Limb (tissue), 2 donors: Measurements from ENCODE around the gene RASGRF1.

ENCODE experiments used
- DNase-seq, 2 donors: peaks; one replicate each; pipeline ENCODE4 v3.0.0-alpha.2; 2016; ENCODE audit errors: extremely low spot score in 2 of 2

RASGRF1 gene

DNA sequence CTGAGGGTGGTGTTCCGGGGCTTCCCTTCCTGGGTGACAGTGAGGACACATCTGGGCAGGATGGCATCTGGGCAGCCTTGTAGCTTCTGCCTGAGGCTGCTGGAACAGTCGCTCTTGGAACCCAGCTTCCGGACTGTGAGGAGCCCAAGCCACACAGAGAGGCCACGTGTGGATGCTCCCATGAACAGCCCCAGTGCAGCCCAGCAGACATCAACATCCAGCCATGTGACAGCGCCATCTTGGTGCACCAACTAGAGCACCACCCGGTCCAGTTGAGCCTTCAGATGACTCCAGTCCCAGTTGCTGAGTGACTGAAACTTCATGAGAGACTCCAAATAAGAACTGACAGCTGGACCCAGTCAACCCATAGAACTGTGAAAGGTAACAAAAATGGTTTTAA is 130.3 kb downstream of the RASGRF1 start:
- DNase-seq, result no peak

DNA sequence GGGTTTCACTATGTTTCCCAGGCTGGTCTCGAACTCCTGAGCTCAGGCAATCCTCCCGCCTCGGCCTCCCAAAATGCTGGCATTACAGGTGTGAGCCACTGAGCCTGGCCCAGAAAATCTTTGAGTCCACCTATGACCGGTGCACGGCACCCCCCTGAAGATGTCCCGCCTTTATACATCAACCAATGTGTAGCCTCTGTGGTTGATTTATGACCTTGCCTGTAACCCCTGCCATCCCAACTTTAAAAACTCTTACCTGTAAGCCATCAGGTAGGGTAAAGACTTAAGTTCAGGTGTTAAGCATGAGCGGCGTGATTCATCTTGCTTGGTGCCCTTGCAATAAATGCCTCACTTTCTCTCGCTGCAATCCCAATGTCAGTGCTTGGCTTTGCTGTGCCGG is 131.2 kb downstream of the RASGRF1 start:
- DNase-seq, result no peak

DNA sequence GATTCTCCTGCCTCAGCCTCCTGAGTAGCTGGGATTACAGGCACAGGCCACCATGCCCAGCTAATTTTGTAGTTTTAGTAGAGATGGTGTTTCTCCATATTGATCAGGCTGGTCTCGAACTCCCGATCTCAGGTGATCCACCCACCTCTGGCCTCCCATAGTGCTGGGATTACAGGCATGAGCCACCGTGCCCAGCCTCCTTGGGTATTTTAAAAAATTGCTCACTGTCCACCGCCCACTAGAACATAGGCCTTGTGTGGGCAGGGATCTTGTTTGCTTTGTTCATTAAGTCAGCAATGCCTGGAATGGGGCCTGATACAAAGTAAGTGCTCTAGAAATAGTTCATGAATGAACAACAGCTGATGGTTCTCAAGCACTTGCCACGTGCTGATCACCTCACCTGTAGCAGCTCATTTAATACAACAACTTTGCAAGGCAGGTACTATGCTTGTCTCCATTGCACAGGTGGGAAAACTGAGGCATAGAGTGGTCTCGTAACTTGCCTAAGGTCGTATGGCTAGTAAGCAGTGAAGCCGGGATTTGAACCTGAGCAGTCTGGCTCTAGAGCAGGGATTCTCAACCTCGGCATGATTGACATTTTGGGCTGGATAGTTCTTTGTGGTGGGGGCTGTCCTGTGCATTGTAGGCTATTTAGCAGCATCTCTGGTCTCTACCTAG is 133.0 kb downstream of the RASGRF1 start:
- DNase-seq, result no peak

DNA sequence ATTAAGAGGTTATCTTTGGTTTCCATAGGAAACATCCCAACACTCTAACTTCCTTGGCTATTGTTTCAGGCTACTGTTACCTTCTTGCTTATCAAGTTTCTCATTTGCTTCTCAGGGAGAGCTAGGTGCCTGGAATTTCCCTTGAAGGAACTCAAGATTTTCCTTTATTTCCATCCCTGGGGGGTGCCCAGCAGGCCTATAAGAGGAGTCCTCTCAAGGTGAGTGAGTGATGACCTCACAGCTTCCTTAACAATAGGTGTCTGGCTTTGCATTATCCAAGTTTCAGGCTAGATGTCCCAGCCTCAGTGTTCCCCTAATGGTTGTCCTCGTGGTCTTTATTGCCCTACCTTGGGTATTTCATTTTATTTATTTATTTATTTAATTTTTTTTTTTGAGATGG is 133.6 kb downstream of the RASGRF1 start:
- DNase-seq, result no peak

DNA sequence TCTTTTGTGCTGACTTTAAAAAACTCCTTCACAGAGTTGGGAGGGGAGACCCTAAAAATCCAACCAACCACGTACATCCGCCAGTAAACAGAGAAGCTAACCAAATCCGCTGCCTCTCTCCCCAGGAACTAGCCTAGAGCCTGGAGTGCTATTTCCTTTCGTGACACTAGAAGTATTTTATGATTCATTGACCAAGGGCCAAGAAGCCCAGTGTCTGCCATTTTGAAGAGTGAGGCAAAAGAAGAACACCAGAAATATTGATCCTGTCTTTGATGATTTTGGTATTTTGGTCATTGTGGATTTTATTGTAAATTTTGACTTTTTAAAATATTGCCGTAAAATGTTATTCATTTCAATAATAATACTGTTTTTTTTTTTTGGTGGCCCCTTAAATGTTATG is 135.2 kb downstream of the RASGRF1 start:
- no peak for DNase-seq

DNA sequence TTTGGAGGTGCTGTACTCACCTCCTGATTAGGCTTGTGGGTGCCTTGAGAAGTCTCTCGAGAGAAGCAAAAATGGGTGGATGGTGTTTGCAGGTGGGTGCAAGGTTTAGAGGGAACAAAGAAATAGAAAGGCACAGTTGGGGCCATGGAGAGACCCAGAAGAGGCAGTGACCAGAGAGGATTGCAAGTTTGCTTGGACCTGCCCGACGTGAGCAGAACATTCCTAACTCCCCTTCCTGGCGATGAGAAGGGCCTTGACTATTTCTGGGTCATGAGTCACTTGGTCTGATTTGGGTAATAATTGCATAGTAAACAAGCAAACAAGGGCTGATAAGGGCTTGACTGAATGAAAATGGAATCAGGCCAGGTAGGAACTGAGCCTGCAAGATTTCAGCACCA is 138.7 kb downstream of the RASGRF1 start:
- no peak for DNase-seq

DNA sequence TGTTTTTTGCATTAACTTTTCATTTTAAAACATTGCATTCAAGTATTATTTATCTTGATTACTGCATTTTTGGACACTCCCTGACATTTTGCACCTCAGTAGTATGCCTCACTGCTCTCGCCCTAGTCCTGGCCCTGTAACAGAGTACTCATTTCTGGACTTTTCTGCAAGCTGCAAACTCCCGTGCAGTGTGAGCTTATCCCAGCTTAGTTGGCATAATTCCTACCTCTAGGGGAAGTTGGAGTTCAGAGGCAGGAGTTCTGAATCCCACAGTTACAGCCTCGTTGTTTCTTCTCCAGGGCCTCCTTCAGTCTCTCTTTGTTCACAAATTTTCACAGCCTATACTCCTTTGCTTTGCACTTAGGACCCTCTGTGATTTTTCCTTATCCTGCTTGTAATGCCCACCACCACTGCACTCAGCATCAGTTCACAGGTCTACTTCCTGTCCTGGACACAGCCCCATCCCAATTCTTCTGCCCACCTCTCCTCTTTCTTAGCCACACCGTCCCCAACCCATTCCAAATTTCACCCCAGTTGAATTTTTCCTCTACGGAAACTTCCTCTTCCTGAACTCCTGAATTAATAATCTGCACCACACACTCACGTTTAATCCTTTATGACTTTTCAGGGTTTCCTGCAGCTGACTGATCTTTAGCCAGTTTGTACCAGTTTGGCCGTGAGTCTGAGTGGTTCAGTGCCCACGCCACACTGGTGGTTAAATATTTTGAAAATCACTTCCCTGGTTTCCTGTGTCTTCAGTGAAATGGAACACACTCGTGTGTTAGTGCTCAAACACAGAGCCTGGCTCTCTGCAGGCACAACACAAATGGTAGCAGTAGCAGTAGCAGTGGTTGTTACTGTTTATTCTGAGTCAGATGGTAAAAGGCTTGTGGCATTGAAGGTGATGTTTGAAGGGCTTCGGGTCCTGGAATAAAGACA is 139.4 kb downstream of the RASGRF1 start:
- DNase-seq, result peak in 1 of 2 donors; percentile 40

DNA sequence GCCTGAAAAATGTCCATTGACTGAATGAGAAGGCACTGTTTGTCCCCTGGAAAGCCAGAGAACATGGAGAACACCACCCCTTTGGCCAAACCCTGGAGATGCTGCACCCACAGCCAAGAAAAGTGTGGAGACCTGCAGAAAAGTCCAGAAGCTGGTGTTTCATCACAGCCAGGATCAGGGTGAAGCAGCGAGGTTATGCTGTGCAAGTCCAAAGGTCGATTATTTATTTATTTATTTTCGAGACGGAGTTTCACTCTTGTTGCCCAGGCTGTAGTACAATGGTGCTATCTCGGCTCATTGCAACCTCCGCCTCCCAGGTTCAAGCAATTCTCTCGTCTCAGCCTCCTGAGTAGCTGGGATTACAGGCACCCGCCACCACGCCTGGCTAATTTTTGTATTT is 140.2 kb downstream of the RASGRF1 start:
- no peak for DNase-seq

DNA sequence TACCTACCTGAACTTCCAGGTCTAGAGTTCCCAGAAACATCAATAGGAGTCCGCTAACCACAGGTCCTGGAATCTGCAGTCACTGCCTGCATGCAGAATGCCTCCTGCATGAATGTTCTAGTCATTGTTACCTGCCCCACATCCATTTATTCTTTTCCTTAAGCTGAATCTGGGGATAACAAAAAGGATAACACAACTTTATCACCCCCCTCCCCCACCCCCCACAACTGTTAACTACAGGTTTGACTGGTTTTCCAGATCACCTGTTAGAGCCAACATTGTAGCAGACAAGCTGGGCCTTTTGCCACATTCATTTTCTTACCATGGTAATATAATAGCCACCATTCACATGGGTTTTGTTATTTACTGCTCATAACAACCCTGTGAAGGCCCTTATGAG is 141.1 kb downstream of the RASGRF1 start:
- DNase-seq, result no peak

DNA sequence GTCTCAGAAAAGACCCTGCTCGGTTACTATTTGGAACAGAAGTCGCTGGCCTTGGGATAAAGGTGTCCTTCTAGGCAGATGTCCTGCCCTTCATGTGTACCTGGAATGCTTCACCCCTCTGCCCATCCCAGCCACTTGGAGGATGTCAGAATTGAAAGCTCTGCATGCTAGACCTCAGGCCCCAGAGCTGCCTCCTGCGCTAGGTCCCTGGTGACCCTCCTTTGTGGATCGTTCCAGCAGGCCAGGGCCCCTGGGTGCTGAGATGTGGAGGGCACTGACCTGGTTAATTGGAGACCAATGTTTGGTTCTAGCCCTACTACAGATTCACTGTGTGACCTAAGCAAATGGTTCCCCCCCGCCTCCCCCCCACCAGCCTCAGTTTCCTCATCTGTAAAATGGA is 143.1 kb downstream of the RASGRF1 start:
- no peak for DNase-seq

DNA sequence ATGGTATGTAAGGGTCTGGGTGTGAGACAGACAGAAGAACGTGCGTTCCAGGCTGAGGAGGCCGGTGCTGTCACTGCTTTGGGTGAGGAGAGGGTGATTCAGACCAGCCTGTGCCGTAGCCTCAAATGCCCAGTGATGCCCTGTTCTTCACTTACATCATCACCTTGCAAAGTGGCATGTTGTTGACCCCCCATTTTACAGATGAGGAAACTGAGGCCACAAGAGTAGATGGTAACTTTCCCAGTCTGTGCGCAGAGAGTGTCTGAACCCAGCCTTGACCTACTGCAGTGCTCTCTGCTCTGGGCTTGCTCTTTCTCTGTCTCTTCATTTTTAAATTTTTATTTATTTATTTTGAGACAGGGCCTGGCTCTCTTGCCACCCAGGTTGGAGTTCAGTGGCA is 144.1 kb downstream of the RASGRF1 start:
- no peak for DNase-seq

DNA sequence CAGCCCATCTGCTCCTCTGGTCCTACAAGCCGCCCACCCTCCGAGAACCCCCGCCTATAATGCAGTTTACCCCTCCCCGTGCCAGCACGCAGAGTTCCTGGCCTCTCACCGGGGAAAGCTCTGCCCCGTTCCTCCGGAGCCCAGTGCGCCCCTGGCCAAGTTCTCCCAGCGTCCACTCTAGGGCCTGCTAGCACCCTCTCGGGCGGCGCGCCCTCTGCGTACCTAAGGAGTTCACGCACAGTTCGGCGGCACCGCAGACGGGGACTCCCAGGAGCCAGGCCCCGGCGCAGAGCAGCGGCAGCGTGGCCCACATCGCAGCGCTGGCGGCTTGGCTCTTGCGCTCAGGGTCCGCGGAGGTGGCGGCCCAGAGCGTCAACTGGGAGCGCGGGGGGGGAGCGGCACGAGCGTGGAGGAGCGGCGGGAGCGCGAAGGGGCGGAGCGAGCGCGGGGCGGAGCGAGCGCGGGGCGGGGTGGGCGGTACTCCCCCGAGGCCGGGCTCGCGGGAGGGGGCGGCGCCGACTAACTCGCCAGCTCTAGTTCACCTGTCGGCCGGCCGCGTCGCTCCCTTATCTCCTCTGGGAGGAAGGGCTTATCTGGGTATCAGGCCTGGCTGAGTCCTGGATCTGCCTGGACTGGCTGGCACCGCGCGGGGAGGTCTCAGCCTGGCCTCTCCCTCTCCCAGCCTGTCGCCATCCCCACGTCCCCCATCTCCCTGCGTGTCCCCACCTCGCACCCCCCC is 145.7 kb downstream of the RASGRF1 start, which contains the start of gene CTSH:
CTSH (minus strand) TSS at position 378 of the 739 bp plus-strand sequence; CDS start at position 313, 65 bp downstream.
- peak; percentile 15 to 69 for DNase-seq

DNA sequence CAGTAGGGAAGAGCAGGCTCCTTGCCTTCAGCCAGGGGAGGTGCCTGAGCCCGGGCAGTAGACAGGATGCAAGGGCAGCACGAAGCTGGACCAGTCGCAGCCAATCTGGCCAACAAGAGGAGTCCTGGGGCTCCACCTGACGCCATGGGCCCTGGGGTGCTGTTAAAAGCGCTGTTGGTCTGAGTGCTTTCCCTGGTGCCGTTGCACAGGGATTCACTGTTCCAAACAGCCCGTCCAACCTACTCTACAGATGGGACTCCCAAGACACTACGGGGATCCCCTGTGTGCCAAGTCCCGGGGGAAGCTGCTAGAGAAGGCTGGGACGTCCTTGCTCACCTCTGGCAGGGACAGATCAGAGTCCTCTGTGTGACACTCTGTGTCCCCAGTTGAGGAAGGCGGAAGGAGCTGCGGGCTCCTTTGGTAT is 146.4 kb downstream of the RASGRF1 start:
- DNase-seq, result no peak

DNA sequence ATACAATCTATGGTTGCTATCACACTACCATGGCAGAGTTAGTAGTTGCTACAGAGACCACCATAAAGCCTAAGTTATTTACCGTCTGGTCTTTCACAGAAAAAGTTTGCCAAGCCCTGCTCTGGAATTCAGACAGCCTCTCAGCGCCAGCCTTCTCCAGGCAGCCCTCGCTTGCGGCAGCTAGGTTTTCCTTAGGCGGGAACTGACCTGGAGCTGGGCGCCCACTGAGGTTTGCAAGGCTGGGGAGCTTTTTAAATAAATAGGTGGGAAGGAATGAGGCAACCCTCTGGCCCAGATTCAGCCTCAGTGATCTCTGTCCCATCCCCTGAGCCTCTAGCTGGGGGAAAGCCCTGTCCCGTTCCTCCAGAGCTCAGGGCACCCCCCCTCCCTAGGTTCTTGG is 146.9 kb downstream of the RASGRF1 start:
- DNase-seq, result no peak

DNA sequence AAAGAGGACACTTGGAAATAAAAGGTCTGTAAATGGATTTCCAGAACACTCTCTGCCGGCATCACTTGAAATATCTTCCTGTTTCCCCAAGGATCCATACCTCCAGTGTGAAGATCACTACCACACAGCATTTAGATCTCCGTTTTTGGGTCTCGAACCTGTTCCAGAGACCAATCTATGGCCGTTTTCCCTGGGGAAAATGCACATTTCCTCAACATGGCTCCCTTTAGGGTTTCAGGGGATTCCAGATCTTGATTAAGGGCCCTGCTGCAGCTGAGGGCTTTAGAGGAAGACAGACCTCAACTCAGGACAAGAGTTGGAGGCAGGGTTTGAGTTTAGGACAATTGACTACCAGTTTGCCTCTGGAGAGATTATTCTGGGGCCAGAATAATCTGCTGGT is 147.8 kb downstream of the RASGRF1 start:
- DNase-seq, result no peak

DNA sequence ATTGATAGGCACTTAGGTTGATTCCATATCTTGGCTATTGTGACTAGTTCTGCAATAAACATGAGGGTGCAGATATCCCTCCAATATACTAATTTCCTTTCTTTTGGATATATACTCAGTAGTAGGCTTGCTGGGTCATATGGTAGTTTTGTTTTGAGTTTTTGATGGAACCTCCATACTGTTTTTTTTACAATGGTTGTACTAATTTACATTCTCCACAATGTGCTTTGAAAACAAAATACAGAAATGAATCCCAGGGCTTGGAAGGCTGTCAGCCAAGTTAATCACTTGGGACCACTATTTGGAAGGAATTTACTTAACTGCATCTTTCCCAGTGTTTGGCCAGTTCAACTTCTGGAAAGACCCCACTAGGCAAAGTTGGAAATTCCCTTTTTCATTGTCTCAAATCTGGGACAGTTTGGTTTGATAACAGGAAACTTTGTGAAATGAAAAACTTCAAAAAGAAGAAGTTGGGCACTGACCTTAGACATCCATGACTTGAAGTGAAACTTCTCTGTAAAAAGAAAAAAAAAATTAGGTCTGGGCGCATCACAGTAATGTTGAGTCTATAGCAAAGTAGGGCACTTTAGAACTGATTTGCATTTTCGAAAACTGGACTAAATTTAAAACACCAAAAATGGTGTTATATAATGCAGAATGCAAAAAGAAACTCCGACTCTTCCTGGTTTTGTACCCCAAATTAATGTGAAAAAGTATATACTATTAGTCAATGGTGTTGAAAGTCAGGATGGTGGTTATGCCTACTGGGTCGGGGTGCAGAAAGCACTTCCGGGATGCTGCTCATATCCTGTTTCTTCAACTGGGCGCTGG is 151.7 kb downstream of the RASGRF1 start:
- no peak for DNase-seq

DNA sequence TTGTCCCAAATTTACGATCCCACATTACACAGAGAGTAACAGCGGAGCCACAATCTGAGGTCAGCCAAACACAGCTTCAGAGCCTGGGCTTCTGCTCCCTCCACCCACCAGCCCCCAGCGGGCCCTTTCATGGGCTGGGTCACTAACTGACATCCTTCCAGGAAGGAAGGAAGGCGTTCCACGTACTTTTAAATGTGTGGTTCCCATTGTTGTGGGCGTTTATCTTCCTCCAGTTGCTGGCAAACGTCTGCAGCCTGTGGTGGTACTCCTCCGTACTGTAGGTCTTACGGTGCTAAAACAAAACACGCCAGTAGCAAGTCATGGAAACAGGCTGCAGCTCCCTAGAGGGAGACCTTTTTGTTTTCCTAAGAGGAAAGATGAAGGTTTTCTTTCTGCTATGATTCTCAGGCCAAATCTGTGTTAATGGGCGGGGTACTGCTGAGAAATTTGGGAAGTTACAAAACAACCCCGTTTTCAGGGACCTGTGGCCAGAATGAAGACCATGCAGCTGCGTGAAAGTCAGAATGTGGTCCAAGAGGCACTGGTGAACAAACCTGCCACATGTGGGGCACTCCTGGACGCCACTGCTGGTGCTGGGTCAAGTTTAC is 153.3 kb downstream of the RASGRF1 start:
- no peak for DNase-seq

DNA sequence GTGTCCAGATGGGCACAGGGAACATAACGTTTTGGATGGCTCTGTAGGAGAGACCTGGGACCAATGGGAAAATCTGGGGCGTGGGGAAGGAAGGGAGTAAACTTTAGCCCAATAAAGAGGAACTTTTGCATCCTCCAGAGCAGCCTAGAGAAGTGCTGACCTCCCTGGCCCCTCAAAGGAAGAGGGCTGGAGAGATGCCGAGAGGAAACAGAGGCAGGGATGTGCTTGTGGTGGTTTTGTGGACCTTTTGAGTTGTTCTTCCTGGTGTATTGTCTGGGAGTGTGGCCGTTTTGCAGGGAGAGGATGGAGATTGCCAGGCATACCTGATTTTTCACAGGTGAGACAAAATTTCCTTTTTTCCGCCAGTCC is 155.9 kb downstream of the RASGRF1 start:
- DNase-seq, result no peak

DNA sequence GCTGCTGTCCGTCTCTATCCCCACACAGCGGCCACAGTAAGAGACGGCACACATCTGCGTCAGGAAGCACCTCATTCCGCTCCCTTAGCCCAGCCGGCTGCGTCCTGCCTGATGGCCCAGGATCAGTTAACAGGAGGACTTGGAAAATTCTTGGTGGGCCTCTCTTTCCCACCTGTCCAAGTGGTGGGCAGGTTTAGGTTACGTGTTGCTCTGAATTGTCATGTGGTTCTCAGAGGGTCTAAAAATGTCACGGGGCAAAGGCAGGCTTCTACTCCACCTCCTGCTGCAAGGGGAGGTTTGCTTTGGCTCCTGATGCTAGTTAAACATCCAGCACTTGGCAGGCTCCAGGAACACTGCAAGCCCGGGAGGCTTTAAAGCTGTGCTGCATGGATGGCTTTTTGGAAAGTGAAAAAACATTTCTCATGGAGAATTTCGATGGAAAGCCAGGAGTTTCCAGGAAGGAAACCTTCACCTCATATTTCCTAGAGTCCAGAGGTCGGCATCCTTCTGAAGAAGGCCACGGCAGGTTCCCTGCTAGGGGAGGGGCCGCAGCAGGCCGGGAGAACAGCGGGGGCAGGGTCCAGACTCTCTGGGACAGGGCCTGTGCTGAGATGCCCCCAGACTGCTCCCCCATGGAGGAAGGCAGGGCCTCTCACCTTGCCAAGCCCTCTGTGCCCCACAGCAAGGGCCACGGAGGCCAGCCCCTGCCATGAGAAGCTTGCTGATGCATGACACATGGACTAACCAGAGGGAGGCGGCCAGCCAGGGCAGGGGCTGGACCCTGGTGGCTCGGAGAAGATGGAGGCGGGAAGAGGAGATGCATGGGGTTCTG is 156.5 kb downstream of the RASGRF1 start:
- DNase-seq, result peak; percentile 67 to 84
